HG03060 (cell line): ENCODE results near the gene DCST2.

ENCODE experiments used
- ATAC-seq: cut with Tn5 transposase; IDR thresholded peaks from one replicate; pipeline ENCODE4 v1.9.1; 2021; ENCODE audit warnings: low read depth, moderate number of reproducible peaks; ENCODE audit not compliant: unreplicated experiment

Gene DCST2

DNA sequence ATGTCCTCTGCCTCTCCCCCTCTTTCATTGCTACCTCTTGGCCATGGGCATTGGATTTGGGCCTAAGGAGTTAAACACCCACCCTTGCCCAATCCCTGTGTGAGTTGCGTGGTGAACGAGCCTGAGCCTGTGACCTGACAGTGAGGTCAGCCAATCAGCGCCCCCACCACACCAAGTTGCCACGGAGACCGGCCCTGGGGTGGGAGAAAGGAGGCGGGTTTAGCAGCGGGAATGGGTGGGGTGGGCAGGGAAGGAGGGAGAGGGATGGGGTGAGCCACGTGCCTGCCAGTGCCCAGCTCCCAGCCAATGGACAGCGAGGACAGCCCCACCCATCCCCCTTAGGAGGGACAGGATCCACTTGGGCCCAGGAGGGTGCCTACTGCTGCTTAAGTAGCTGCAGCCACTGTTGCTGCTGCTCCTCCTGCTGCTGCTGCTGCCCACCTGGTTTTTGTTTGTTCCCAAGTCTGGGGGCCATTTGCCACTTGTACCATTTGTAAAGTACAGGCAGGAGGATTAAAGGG lies 21.5 kb downstream of the DCST2 start:
- no peak for ATAC-seq

- no peak for ATAC-seq
Measured at GRCh38 chr1:155011437-155012025, 22.1 kb downstream of the DCST2 start.

DNA sequence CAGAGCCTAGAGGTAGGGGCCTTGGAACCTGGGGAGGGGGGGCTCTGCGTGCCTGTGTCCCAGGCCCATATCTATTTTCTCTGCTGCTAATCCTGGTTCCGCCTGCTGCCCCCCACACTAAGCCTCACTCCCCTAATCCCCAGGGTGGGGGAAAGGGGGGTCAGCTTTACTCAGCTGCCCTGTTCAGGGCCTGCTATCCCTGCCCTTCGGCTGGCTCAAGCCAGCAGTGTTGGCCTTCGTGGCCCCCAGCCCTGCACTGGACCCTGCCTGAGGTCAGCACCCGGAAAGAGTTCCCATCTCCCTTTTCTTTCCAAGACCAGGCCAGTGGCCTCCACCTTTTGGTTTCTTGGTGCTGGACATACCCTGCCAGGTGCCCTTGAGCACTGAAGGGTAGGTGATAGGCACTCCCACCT lies 22.6 kb downstream of the DCST2 start:
- no peak for ATAC-seq

GRCh38 chr1:155010211-155010918 lies 23.2 kb downstream of the DCST2 start:
- no peak for ATAC-seq

DNA sequence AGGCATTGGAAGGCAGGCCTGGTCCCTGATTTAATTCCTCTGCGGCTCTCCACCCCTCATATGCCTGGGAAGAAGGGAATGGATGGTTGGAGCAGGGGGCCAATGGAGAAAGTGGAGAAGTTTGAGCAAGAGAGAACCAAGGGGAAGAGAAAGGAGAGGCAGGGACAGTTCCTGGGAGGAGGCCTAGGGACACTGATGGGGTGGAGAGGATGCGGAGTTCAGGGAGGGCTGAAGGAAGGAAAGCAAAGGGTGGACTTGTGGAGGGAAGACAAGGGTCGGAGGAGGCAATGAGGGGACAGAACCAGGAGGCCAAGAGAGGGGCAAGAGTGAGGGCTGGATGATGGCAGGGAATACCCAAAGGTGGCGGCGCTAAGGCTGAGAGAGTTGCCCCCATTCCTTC lies 23.8 kb downstream of the DCST2 start:
- ATAC-seq, result no peak

DNA sequence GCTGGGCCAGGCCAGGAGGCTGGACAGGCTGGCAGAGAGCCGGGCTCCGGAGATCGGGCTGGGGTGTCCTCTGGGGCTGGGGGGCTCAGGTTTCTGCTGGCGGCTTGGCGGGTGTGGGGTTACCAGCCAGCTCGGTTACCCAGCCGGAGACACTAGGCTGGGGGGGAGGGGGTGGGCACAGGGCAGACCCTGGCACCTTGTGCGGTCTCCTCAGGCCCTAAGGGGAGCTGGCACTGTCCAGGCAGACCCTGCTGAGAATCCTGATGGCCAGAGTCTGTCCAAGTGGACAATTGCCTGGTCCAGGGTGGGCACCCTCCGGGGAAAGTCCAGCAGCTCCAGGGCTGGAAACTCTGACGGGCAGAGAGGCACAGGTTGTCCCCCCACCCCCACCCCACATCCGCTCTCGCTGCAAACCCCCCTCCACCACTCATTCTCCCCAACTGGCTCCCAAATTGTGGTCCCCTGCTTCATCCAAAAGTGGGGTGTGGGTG lies 24.3 kb downstream of the DCST2 start:
- ATAC-seq, result no peak

- no peak for ATAC-seq
Measured at GRCh38 chr1:155008015-155008941, 25.3 kb downstream of the DCST2 start.

GRCh38 chr1:155007251-155007828 lies 26.2 kb downstream of the DCST2 start:
- ATAC-seq, result no peak

DNA sequence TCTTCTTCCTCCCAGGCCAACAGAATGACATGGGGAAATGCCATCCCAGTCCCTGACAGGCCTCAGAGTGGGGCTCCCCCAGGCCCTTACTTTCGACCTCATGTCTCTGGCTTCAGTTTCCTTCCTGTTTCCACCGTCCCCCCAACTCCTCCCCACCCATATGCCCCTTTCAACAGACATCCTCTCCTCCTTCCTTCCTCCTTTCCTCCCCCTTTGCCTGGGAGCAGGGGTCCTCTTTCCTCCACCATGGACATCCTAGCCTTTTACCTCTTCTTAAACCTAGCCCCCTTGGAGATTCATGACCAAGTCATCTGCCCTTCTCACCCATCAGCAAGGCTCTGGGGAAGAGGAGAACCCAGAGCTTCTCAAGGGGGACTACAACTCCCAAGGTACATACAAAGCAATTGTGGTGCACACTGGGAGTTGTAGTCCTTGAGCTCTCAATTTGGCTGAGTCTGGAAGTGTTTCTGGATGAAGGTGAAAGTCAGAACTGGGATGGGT lies 26.9 kb downstream of the DCST2 start:
- ATAC-seq, result no peak

- ATAC-seq, result no peak
Measured at GRCh38 chr1:155005076-155006011, 28.2 kb downstream of the DCST2 start.

DNA sequence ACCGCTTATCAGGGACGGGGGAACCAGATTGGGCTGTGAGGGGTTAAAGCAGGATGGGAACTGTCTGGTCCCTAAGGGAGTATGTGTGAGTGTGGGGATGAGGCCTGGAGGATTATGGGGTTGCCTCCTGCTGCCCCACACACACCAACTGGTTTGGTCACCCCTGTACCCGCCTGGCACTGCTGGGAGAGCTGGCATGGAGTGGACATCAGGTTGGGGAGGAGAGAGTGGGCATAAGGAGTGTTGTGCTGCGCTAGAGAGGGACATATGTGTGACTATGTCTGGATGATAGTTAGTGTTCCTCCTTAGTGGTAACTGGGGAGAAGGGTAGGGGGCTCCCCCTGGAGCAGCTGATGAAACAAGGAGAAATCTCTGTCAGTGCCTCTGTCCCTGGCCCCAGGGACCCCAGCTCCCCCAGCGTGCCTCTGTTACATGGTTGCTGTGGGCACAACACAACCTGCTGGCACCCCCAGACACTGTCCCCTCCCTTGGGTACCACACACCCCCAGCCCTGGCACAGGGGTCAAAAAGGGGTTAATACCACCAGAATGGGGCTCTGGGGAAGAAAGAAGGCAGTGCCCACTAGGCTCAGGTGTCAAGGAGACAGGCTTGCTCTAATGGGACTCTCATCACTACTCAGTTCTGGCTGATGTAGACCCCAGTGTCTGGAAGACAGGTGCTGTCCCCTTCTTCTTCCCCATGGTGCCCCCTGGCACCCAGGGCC lies 29.1 kb downstream of the DCST2 start:
- ATAC-seq, result no peak

- no peak for ATAC-seq
Measured at GRCh38 chr1:155003766-155004351, 29.7 kb downstream of the DCST2 start.

- ATAC-seq, result no peak
Measured at GRCh38 chr1:155003227-155003765, 30.3 kb downstream of the DCST2 start.

- ATAC-seq, result no peak
Measured at GRCh38 chr1:155002464-155003226, 30.9 kb downstream of the DCST2 start, which contains the start of gene ZBTB7B. ZBTB7B (plus strand) TSS chr1:155002802; CDS start chr1:155014661, 11,859 bp downstream.

DNA sequence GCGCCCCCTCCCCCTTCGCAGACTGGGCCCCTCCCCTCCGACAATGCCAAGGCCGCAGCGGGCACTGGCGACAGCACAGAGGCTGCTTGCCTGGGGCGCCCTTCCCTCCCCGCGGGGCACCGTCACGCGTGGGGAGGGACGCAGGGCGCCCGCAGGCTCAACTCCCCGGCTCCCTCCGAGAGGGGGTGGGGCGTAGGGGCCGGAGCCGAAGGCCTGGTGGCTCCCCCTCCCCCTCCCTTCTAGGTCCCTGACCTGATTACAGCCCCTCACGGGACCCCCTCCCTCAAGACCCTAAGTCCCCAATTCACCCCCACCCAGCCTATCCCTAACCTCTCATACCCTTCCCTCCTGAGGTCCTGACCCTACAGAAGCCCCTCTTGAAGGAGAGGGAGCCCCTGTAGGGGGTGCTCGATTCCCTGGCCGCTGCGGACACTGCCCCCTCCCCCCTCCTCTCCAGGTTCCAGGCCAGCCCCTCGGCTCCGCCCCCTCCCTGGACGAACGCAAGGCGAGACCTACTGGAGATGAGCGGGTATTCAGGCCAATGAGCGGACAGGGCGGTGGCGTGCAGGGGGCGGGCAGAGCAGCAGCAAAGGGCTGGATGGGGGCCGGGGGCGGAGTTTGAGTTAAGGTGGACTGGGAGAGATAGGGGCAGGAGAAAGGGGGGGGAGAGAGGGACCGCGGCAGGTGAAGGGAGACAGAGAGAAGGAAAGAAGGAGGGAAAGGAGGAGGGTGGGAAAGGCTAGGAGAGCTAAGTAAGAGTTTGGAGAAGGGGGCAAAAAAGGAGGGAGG lies 31.7 kb downstream of the DCST2 start:
- ATAC-seq, result no peak

DNA sequence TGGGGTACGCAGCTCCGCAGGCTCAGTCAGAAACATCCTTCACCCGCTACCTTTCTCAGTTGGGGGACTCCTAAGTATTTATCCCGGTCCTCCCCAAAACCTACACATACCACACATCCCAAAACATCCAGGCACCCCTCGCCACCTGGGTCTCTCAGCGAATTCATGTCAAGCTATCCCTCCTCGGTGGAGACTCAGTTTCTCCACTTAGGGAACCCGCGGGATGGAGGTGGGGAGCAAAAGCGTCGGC lies 32.2 kb downstream of the DCST2 start:
- ATAC-seq, result no peak
